A549 treated with AZD2906 at 1 μM for 4 hours (cell line): ENCODE results near the gene TMEM145. TPM values are rescaled to one million over a fixed set of nuclear protein-coding genes. Genes with fewer than 3 reads are reported as not detected.

Experiments used
- total RNA-seq: library from RNA; stranded (reverse); fragments of 200-300 nt; extraction: Qiagen RNA extraction; gene quantifications from 5 replicates; pipeline ENCODE4 v1.2.3, GENCODE V29; 2022

TMEM145 gene
- total RNA-seq: 3.0 to 4.5 TPM (median 3.3 TPM) in 5 replicates

DNA sequence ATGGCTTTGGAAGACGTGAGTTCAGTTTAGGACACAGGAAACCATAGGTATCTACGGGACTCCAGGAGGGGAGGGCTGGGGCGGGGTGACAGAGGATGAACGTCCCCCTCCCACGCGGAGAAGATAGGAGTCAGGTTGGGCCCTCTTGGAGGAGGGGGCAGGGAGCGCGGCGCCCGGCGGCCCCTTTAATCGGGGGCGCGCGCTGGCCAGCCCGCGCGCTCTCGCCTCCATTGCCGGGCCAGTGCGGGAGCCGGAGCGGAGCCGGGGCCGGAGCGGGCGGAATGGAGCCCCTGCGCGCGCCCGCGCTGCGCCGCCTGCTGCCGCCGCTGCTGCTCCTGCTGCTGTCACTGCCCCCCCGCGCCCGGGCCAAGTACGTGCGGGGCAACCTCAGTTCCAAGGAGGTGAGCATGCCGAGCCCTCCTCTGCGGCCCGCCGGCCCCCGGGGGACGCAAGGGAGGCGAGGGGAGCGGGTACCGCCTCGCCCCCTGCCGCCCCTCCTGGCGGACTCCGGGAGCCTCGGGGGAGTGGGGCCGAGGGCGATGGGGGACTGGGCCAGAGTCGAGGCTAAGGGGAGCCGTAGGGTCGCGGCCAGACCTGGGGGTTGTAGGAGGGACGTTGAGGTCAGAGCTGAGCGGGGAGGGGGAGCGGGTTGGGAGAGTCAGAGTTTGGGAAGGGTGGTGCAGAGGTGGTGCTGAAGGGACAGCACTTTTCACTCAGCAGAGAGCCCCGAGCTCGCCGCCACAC, at the start of gene TMEM145:
Gene TMEM145, plus strand, starts transcription at position 214 of the 744 bp plus-strand sequence. Its CDS starts 68 bp downstream, at position 282.

DNA sequence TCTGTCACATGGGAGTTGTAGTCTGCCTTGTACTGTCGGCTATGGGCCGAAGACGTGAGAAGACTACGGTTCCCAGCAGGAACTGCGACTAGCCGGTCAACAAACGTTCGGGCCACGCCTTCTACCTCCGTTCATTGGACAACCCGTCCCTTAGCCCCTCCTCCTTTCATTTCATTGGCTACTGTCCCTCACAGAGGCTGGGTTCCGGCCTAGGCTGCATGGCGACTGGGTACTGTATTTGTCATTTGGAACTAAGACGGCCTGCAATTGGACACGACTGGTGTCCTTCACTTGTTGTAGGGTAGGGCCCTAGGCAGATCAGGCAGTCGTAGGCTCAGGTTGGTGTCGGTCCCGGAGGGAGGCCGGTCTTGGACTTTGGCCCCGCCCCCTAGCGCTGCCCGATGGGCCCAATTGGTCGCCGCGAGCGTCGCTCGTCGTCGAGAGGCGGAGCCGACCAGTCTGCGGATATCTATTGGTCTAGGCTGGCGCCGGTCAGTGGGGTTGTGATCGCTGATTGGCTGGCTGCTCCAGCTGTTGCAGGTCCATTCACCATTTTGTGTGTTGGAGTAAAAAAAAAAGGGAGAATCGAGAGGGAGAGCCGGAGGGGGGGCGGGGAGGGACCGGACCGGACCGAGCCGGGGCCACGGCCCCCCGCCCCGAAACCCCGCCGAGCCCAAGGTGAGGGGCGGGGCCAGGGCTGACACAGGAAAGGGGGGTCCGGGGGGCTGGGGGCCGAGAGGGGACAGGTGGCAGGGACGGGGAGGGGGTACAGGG, 44.2 kb upstream of the TMEM145 start, which contains the start of gene CIC:
Gene CIC, plus strand, starts transcription at position 549 of the 774 bp plus-strand sequence. CDS start 2,532 bp downstream, outside the sequence.

DNA sequence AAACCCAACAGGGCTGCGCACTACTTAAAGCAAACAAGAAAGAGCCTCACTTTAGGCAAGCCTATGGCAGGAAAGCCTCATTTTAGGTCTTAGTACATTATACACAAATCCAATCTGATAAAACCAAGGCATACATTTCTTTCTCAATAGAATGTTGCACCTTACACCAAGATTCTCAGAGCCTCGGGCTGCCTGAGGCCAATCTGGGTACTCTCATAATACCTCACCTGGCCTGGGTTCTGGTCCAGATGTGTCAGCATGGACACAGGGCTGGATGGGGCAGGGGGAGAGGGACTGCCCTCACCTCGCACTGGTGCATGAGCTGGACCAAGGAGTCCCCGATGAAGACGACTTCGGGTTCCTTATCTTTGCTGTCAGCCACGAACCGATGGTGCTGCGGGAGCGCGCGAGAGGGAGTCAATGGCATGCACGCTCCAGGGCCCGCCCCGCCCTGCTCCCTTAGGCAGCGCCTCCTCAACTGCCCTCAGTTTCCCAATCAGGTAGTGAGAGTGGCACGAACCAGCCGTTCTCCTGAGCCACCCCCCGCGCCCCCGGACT, 11.4 kb upstream of the TMEM145 start, which contains the start of gene PRR19:
Gene PRR19, plus strand, starts transcription at position 487 of the 558 bp plus-strand sequence. CDS start 7,453 bp downstream, outside the sequence.

DNA sequence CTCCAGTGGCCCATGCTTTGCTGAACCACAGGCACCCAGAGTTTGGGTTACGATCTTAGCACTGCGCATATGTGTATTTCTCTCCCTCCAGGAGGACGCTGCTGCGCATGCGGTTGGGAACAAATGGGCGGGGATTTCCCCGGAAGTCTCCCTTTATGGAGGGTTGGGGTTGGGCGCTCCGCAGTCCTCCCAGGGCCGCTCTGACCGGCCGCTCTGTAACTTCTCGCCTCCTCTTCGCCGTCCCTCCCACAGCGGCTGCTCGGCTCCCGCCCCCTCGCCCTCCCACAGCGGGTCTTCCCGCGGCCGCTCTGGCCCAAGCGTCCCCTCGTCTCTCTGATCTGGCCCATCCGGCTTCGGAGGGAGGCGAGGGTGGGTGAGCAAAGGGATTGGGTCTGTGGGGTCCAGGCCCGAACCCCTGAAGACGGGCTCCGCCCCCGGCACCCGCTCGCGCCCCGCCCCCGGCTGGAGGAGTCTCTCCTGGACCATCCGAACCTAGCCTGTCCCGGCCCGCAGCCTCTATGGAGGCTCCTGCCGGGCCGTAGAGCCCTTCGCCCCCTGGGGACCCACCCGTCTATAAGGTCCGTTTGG, 12.3 kb downstream of the TMEM145 start, which contains the start of gene MEGF8:
Gene MEGF8, plus strand, starts transcription at position 328 of the 588 bp plus-strand sequence. CDS start 609 bp downstream, outside the sequence.

Other genes with a start within 250 kb of the TMEM145 start
- gene GRIK5, start 243.1 kb upstream of the TMEM145 start, total RNA-seq: 0.23 to 0.66 TPM (median 0.42 TPM) in 5 replicates
- 30.3 to 40.3 TPM (median 37.8 TPM) in 5 replicates for gene ZNF574, start 237.1 kb upstream of the TMEM145 start, total RNA-seq
- 0.23 to 0.45 TPM (median 0.35 TPM) in 5 replicates for gene POU2F2, start 180.9 kb upstream of the TMEM145 start, total RNA-seq
- 49.9 to 75.1 TPM (median 69.0 TPM) in 5 replicates for gene DEDD2, start 95.6 kb upstream of the TMEM145 start, total RNA-seq
- gene ZNF526, start 93.0 kb upstream of the TMEM145 start, total RNA-seq: 18.6 to 21.0 TPM (median 20.2 TPM) in 5 replicates
- gene GSK3A, start 70.7 kb upstream of the TMEM145 start, total RNA-seq: 107 to 154 TPM (median 149 TPM) in 5 replicates
- gene ERF, start 58.2 kb upstream of the TMEM145 start, total RNA-seq: 103 to 127 TPM (median 117 TPM) in 5 replicates
- 41.0 to 51.7 TPM (median 50.3 TPM) in 5 replicates for gene CIC, start 44.1 kb upstream of the TMEM145 start, total RNA-seq
- gene PRR19, start 11.2 kb upstream of the TMEM145 start, total RNA-seq: 3.6 to 5.2 TPM (median 3.9 TPM) in 5 replicates
- 121 to 152 TPM (median 151 TPM) in 5 replicates for gene PAFAH1B3, start 10.7 kb upstream of the TMEM145 start, total RNA-seq
- gene MEGF8, start 12.3 kb downstream of the TMEM145 start, total RNA-seq: 21.0 to 25.3 TPM (median 24.2 TPM) in 5 replicates
- 32.9 to 50.8 TPM (median 46.3 TPM) in 5 replicates for gene CNFN, start 77.0 kb downstream of the TMEM145 start, total RNA-seq
- 1.4 to 2.1 TPM (median 1.6 TPM) in 5 replicates for gene LIPE, start 114.1 kb downstream of the TMEM145 start, total RNA-seq
- 0.10 to 0.13 TPM (median 0.10 TPM) in 3 of 5 replicates, not detected in the others for gene CXCL17, start 129.6 kb downstream of the TMEM145 start, total RNA-seq
- gene CEACAM1, start 215.2 kb downstream of the TMEM145 start, total RNA-seq: 1.7 to 2.3 TPM (median 2.0 TPM) in 5 replicates